Fibroblast of skin of left quadriceps (primary cell): Measurements from ENCODE around the gene ZBTB7C.

Experiments
- DNase-seq, 2 experiments: peaks; one replicate each; pipeline ENCODE4 v3.0.0-alpha.2; 2013; ENCODE audit warnings: low read depth in 2 of 2

Gene ZBTB7C

GRCh38 chr18:48193521-48194492, 215.4 kb downstream of the ZBTB7C start:
- no peak for DNase-seq

GRCh38 chr18:48192542-48192941, 216.6 kb downstream of the ZBTB7C start:
- no peak for DNase-seq

- DNase-seq: no peak
These were observed 217.7 kb downstream of the ZBTB7C start for GRCh38 chr18:48191494-48191893.

GRCh38 chr18:48190994-48191393, 218.2 kb downstream of the ZBTB7C start:
- DNase-seq: no peak

GRCh38 chr18:48188609-48189008, 220.6 kb downstream of the ZBTB7C start:
- DNase-seq: no peak

GRCh38 chr18:48186861-48187260, 222.3 kb downstream of the ZBTB7C start:
- DNase-seq: no peak

- no peak for DNase-seq
These were observed 222.9 kb downstream of the ZBTB7C start for GRCh38 chr18:48186131-48186766.

- no peak for DNase-seq
These were observed 225.1 kb downstream of the ZBTB7C start for GRCh38 chr18:48184118-48184517.

- no peak for DNase-seq
These were observed 225.6 kb downstream of the ZBTB7C start for GRCh38 chr18:48183613-48184012.

- no peak for DNase-seq
These were observed 226.4 kb downstream of the ZBTB7C start for GRCh38 chr18:48182779-48183178.

GRCh38 chr18:48181857-48182256, 227.3 kb downstream of the ZBTB7C start:
- no peak for DNase-seq

GRCh38 chr18:48181087-48181823, 227.9 kb downstream of the ZBTB7C start:
- DNase-seq: no peak

- DNase-seq: no peak
These were observed 229.5 kb downstream of the ZBTB7C start for GRCh38 chr18:48179666-48180065.

- DNase-seq: no peak
These were observed 230.2 kb downstream of the ZBTB7C start for GRCh38 chr18:48179001-48179400.

GRCh38 chr18:48176909-48177308, 232.3 kb downstream of the ZBTB7C start:
- DNase-seq: no peak

GRCh38 chr18:48173557-48173956, 235.6 kb downstream of the ZBTB7C start:
- DNase-seq: no peak

- DNase-seq: no peak
These were observed 236.8 kb downstream of the ZBTB7C start for GRCh38 chr18:48172226-48173006.

- no peak for DNase-seq
These were observed 237.5 kb downstream of the ZBTB7C start for GRCh38 chr18:48171490-48172188.

- no peak for DNase-seq
These were observed 238.5 kb downstream of the ZBTB7C start for GRCh38 chr18:48170651-48171050.

GRCh38 chr18:48168861-48169260, 240.3 kb downstream of the ZBTB7C start:
- no peak for DNase-seq

GRCh38 chr18:48167897-48168253, 241.3 kb downstream of the ZBTB7C start:
- DNase-seq: no peak
